ENCODE data around the gene MYH3.

The MYH3 gene

GRCh38 chr17:10648381-10648780, 8.7 kb downstream of the MYH3 start:
- no peak for DNase-seq

DNA sequence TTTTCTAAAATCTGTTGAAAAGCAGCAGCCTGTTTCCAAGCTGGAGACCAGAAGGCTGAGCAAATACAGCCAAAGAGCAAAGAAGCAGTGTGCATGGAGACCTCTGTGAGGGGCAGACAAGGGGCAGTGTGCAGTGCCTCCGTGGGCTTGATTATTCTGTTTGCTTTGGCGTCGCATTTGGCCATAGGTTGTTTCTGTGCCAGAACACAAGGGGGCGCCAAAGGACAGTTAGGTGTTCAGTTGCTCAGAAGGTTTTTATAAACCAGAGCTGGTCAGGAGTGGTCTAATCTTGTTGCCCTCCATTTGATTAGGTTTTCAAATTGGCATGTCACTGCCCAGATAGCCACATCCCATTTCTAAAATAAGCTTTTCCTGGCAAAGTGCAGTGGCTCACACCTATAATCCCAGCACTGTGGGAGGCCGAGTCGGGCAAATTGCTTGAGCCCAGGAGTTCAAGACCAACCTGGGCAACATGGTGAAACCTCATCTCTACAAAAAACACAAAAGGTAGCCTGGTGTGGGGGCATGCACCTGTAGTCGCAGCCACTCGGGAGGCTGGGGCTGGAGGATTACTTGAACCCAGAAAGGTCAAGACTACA, 10.6 kb downstream of the MYH3 start:
- DNase-seq, result no peak

GRCh38 chr17:10640475-10640874, 16.6 kb downstream of the MYH3 start:
- DNase-seq, result no peak

- no peak for DNase-seq
Measured at GRCh38 chr17:10638151-10638550, 19.0 kb downstream of the MYH3 start.

- DNase-seq, result no peak
Measured at GRCh38 chr17:10635290-10635689, 21.8 kb downstream of the MYH3 start.

DNA sequence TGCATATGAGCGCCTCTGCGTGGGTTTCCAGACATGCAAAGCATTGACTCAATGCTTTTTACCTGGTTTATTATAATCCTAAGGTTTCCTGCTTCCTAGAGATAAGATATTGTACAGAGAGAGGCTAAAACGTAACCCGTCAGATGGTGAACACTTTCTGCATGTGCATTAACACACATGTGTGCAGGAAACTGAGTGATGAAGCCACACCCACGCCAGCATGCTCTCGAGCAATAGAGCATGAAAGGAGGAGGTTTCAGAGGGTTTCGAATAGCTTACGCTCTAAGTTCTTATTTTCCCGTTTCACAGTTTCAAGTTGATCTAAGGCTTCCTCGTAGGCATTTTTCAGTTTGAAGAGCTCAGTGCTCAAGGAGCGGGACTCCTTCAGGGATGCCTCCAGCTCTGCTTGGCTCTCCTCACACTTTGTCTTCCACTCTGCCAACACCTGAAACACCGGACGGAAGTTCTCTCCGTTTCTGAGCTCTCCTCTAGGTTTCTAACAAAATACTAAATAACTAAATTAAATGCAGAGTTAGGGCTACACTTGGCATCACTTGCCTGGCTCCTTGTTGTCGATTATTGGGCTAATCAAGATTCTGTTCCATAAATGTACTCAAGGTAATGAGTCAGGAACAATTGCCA, 23.2 kb downstream of the MYH3 start:
- no peak for DNase-seq

DNA sequence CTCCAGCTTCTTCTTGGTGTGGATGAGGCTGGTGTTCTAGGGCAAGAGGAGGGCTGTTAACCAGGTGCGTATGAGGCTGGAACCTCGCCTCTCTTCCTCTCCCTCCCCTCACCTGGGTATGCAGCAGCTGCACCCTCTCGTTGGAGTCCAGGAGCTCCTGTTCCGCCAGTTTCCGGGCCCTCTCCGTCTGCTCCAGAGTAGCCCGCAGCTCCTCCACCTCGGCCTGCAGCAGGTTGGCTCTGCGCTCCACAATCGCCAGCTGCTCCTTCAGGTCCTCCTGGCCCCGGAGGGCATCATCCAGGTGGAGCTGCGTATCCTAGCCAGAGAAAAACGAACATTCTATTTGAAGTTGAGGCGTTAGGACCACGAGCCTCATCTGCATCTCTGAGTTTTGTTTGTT, 25.4 kb downstream of the MYH3 start:
- no peak for DNase-seq

- DNase-seq, result no peak
Measured at GRCh38 chr17:10631048-10631700, 25.9 kb downstream of the MYH3 start.

DNA sequence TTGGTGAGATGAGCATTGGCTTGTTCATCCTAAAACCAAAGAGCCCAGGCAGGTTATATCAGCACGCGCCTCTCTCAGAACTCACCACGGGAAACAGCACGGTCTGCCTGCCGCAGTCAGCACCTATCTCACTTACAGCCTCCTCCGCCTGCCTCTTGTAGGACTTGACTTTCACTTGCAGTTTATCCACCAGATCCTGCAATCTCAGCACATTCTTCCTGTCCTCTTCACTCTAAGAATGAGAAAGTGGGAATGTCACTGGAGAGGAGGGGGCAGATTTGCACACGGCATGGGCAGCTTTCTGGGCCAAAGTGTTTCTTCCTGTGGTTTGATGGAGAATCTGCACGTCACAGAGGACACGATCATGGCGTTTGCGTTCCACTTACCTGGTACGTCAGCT, 27.4 kb downstream of the MYH3 start:
- DNase-seq, result no peak

GRCh38 chr17:10628756-10629155, 28.4 kb downstream of the MYH3 start:
- DNase-seq, result no peak

DNA sequence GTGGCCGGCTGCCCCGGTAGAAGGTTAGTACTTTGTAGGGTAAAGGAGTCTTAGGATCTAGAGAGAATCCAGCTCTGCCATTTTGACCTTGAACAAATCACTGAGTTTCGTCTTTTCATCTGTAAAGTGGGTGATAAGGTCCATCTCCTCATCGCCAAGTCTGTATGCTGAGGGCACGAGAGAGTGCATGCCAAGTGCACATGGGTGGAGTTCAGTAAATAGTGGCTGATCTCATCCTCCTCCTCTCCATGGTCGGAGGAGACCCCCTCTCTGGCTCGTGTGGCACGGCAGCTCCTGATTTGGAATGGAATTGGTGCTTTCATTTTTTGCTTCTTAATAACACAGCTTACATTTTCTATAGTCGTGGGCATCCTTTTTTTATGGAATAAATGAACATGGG, 30.7 kb downstream of the MYH3 start:
- no peak for DNase-seq

- no peak for DNase-seq
Measured at GRCh38 chr17:10624969-10625368, 32.1 kb downstream of the MYH3 start.

DNA sequence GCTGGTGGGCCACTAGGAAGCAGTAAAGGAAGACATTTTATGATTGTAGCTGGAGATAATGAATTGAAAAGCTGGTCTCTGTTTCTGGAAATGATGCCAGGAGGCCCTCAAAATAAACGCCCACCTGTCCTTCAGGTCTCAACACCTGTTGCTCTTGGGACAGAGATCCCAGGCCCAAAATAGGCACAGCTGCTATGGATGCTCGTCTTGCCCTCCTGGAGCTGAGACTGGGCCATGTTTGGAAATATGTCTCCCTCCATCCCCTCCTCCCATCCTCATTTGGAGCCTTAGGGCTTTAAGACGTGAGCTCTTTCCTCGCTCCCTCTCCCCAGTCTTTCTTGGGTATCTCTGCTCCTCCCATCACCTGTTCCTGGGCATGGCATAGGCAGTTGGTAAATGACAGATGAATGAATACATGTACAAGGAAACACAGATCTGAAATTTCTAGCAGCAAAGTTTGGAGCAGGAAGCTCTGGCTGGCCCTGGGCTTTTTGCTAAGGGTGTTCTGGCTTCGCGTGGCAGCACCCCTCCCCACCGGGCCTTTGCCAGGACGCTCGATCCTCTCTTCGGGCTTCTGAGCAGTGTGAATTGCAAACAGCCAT, 33.3 kb downstream of the MYH3 start:
- DNase-seq, result no peak

- DNase-seq, result no peak
Measured at GRCh38 chr17:10622617-10623485, 34.3 kb downstream of the MYH3 start.

DNA sequence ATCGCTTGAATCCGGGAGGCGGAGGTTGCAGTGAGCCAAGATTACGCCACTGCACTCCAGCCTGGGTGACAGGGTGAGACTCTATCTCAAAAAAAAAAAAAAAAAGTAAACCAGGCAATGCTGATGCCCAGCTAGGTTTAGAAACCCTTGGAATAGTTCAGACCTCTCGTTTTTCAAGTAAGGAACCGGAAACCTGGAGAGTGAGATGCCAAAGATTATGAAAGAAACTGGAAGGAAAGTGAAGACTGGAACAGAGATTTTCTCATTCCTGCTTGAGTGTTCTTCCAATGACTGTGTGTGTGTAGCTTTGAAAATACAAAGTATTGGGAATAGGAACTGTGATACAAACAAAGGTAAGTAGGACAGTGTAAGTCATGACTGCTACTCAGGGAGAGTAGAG, 35.7 kb downstream of the MYH3 start:
- DNase-seq, result no peak

DNA sequence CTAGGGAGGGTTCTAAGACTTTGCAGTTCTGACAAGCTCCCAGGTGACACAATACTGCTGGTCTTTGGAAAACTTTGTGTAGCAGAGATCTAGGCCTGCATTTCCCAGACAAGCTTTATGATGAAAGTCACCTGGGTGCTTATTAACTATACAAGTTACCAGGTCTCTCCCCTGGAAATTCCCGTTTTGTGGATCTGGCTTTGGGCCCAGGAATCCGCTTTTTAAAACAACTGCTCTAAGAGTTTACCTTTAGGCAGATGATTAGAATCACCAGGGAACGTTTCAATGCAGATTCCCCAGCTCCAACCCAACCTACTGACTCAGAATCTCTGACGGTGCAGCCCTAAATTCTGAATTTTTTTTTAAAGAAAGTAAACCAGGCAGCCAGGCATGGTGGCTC, 36.3 kb downstream of the MYH3 start:
- DNase-seq, result no peak

DNA sequence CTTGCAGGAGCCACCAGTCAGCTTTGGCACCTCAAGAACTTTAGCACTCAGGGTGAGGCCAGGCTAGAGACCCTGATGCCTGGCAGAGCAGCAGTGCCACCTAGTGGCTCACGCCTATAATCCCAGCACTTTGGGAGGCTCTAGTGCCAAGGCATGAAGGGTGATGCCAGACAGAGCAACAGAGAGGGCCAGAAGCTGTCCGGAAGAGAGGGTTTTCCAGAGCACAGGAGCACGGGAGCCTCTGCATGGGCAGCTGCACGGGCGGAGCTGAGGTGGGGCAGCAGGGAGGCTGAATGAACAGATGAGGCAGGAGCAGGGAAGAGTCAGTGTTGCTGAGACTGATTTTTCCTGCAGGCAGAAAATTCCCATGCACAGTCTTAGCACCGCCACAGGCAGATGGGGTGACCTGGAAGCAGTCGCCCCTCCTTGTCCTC, 38.9 kb downstream of the MYH3 start:
- no peak for DNase-seq

- DNase-seq, result no peak
Measured at GRCh38 chr17:10617120-10617505, 40.0 kb downstream of the MYH3 start.

DNA sequence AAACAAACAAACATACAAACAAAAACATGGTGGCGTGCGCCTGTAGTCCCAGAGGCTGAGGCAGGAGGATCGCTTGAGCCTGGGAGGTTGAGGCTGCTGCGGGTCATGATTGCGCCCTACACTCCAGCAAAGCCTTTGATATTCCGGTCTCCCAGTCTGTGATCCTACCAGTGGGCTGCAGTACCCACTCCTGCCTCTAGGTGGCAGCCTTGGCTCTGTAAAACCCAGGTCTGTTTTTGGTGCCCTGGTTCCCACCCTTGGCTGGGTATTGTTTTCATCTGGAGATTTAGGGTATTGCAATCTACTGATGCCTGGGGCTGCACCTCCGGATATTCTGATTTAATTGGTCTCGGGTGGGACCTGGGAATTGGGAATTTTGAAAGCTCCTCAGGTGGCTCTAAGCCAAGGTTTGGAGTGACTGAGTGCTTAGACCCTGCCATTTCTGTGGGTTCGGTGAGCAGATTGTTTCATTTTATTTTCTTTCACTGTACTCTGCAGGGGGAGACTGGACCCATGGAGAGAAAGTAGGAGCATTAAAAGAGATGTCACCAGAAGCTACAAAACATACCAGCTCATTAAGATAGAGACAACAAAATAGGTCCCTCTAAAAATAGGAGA, 40.5 kb downstream of the MYH3 start:
- no peak for DNase-seq

GRCh38 chr17:10614536-10615155, 42.5 kb downstream of the MYH3 start:
- DNase-seq, result no peak

DNA sequence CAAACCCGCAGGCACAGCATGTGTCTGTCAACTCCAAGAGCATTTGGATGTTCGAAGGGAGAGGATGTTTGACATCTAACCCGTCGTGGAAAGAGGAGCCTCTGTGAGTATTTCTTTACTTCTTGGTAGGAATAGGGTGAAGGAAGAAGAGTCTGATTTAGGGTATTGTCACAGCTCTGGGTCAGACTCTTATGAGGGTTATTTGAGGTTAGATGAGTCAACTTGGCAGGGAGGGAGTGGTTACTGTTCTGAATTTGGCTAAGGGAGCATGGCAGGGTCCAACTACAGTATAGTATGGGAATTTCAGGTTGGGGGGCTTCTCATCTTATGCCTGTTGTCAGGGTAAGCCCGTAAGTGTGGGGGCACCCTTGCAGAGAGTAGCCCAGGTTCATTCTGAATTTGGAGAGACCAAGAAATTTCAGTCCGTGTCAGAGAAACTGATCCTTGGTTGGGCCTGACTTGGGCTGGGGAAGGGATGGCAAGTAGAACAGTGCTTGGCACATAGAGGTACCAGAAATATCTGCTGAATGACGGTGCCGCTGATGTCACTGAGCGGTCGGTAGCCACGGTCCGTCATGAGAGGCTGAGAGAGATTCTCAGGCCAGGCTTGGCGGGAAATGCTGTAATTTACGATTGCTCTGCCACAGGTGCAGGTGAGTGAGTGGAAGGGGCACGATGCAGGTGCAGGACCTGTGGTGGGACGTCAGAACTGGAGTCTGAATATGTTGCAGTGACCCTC, 43.2 kb downstream of the MYH3 start:
- DNase-seq, result no peak

Measured in NCI-H2107 (cell line).